K562 (cell line): Measurements from ENCODE around the gene ERCC4.

Source experiments
- ARNT ChIP-seq, 2 experiments: fragments of 450-650 bp; IDR thresholded peaks; 2 replicates each; pipeline ENCODE4 v1.6.1; 2016; ENCODE audit warnings: mild to moderate bottlenecking in 1 of 2
- KDM1A ChIP-seq, 2 experiments: fragments of 450-650 bp; IDR thresholded peaks; 2 replicates each; pipeline ENCODE4 v1.6.1; 2016; ENCODE audit warnings: mild to moderate bottlenecking in 2 of 2
- MAFG ChIP-seq: fragments of 450-650 bp; conservative IDR thresholded peaks from 2 replicates; pipeline ENCODE4 v1.6.1; 2016; ENCODE audit warnings: missing genetic modification characterization, missing compliant biosample characterization
- RBM39 ChIP-seq: fragments of 200-400 bp; formaldehyde crosslinking; optimal IDR thresholded peaks from 2 replicates; pipeline ENCODE3; 2018; ENCODE audit warnings: low read depth, low read length
- TF ChIP-seq, protein P1 (sequence below), 3 experiments: IDR thresholded peaks in 2 of 3; conservative IDR thresholded peaks in 1 of 3; 2 replicates each; pipeline ENCODE4 v1.5.1; 2011 to 2012; ENCODE audit warnings: low read length in 3 of 3, mild to moderate bottlenecking in 3 of 3, control low read depth in 2 of 3, improper control_type of control experiment in 1 of 3, inconsistent platforms in 1 of 3, low read depth in 1 of 3, mixed read lengths in 1 of 3, moderate library complexity in 1 of 3; ENCODE audit not compliant: insufficient read depth in 2 of 3
- TF ChIP-seq, protein P2 (sequence below): sonication (generic); formaldehyde crosslinking; IDR thresholded peaks from 2 replicates; pipeline ENCODE4 v1.5.0; 2020; ENCODE audit warnings: missing genetic modification reagents

DNA sequence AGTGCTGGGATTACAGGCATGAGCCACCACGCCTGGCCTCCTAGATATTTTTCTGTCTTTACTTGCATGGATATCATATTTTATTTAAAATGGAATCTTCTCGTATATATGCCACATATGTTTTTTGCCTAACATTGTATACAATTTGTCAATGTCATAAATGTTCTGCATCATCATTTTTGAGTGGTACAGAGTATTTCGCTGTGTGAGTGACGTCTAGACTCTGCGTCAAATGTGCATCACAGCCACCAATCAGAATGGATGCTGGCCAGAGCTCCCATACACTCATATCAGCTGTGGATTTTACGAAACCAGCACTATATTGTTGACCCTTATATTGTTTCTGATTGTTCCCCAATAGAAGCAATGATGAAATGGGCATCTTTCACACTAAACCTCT lies 57.2 kb downstream of the ERCC4 start:
- TF ChIP-seq RBM39 (no peak), ARNT (IDR thresholded peaks at IDR 0.05) (no peak), KDM1A (IDR thresholded peaks at IDR 0.05) (no peak), MAFG (no peak; the same call in 1 of the 2 replicates)
- TF ChIP-seq, protein P1, sequence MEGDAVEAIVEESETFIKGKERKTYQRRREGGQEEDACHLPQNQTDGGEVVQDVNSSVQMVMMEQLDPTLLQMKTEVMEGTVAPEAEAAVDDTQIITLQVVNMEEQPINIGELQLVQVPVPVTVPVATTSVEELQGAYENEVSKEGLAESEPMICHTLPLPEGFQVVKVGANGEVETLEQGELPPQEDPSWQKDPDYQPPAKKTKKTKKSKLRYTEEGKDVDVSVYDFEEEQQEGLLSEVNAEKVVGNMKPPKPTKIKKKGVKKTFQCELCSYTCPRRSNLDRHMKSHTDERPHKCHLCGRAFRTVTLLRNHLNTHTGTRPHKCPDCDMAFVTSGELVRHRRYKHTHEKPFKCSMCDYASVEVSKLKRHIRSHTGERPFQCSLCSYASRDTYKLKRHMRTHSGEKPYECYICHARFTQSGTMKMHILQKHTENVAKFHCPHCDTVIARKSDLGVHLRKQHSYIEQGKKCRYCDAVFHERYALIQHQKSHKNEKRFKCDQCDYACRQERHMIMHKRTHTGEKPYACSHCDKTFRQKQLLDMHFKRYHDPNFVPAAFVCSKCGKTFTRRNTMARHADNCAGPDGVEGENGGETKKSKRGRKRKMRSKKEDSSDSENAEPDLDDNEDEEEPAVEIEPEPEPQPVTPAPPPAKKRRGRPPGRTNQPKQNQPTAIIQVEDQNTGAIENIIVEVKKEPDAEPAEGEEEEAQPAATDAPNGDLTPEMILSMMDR (IDR thresholded peaks at IDR 0.05 in 2 of 3, conservative IDR thresholded peaks at IDR 0.05 in 1 of 3; ENCODE audit: insufficient read depth in 2 of 3, low read depth in 1 of 3, low read length in 3 of 3): no peak
- TF ChIP-seq, protein P2, sequence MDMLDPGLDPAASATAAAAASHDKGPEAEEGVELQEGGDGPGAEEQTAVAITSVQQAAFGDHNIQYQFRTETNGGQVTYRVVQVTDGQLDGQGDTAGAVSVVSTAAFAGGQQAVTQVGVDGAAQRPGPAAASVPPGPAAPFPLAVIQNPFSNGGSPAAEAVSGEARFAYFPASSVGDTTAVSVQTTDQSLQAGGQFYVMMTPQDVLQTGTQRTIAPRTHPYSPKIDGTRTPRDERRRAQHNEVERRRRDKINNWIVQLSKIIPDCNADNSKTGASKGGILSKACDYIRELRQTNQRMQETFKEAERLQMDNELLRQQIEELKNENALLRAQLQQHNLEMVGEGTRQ (CRISPR knock-in tag): no peak
